Measurements from ENCODE around the gene SLC25A25. TPM values are rescaled to one million over a fixed set of nuclear protein-coding genes. Genes with fewer than 3 reads are reported as not detected.

SLC25A25 gene
- total and polyA plus RNA-seq, 9 of the 15 experiments (the other 6 are each of a cell fraction or from before 2014, with no cell fraction given), result 0.07 to 35.9 (median 23.2) TPM

DNA sequence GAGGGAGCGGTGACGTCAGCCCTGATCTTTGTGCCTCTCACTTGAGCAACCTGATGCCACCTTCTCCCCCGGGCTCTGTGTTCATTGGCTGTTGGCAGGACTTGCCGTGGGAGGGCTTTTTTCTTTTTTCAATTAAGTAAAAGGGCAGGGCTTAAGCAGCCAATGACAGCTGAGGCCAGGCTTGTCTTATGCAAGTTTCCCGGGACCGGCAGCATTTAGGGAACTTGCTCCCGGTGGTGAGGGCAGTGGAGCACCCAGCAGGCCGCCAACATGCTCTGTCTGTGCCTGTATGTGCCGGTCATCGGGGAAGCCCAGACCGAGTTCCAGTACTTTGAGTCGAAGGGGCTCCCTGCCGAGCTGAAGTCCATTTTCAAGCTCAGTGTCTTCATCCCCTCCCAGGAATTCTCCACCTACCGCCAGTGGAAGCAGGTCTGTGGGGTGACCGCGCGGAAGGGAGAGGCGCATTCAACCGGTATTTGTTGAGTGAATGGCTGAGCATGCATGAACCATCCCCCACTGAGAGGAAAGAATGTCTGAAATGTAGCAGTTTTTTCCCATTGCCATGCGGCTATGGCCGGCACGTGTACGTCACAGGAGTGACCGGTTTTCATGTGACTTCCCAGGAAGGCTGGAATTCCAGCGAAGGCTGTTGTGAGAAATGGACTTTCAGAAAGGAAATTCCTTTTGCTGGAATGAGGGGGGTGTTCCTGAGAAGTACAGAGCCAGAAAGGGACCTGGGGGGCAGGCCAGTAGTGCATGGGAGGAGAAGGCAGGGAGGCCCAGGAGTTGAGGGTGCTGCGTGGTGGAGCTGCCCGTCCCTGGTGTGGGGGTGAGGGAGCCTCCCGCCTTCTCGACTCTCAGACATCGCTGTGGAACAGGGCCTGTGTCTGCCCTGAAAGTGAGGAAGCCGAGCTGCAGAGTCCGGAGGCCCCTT lies 30.5 kb downstream of the SLC25A25 start (continued):
- TF ChIP-seq, protein P1, sequence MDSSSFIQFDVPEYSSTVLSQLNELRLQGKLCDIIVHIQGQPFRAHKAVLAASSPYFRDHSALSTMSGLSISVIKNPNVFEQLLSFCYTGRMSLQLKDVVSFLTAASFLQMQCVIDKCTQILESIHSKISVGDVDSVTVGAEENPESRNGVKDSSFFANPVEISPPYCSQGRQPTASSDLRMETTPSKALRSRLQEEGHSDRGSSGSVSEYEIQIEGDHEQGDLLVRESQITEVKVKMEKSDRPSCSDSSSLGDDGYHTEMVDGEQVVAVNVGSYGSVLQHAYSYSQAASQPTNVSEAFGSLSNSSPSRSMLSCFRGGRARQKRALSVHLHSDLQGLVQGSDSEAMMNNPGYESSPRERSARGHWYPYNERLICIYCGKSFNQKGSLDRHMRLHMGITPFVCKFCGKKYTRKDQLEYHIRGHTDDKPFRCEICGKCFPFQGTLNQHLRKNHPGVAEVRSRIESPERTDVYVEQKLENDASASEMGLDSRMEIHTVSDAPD (CRISPR knock-in tag; IDR thresholded peaks at IDR 0.05), result no peak
- no peak for TF ChIP-seq KLF6 (CRISPR knock-in tag; IDR thresholded peaks at IDR 0.05; ENCODE audit: borderline replicate concordance)
- TF ChIP-seq, protein P2, sequence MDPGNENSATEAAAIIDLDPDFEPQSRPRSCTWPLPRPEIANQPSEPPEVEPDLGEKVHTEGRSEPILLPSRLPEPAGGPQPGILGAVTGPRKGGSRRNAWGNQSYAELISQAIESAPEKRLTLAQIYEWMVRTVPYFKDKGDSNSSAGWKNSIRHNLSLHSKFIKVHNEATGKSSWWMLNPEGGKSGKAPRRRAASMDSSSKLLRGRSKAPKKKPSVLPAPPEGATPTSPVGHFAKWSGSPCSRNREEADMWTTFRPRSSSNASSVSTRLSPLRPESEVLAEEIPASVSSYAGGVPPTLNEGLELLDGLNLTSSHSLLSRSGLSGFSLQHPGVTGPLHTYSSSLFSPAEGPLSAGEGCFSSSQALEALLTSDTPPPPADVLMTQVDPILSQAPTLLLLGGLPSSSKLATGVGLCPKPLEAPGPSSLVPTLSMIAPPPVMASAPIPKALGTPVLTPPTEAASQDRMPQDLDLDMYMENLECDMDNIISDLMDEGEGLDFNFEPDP (CRISPR knock-in tag; IDR thresholded peaks at IDR 0.05), result no peak
- no peak for TF ChIP-seq ZFP30 (CRISPR knock-in tag; IDR thresholded peaks at IDR 0.05; ENCODE audit: borderline replicate concordance)
- 0 out of 2 replicates have a peak, but pooled peaks have one; percentile 54 for TF ChIP-seq ZNF175 (CRISPR knock-in tag; IDR thresholded peaks at IDR 0.05; ENCODE audit: low read depth)
- TF ChIP-seq POLR2A (conservative IDR thresholded peaks at IDR 0.05), result peak; percentile 68
- no peak for TF ChIP-seq GTF2F1 (IDR thresholded peaks at IDR 0.05; ENCODE audit: low read depth, low read length)
- TF ChIP-seq, protein P3, sequence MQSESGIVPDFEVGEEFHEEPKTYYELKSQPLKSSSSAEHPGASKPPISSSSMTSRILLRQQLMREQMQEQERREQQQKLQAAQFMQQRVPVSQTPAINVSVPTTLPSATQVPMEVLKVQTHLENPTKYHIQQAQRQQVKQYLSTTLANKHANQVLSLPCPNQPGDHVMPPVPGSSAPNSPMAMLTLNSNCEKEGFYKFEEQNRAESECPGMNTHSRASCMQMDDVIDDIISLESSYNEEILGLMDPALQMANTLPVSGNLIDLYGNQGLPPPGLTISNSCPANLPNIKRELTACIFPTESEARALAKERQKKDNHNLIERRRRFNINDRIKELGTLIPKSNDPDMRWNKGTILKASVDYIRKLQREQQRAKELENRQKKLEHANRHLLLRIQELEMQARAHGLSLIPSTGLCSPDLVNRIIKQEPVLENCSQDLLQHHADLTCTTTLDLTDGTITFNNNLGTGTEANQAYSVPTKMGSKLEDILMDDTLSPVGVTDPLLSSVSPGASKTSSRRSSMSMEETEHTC (IDR thresholded peaks at IDR 0.05), result 0 out of 2 replicates have a peak, but pooled peaks have one; percentile 10
- TF ChIP-seq, protein P4, sequence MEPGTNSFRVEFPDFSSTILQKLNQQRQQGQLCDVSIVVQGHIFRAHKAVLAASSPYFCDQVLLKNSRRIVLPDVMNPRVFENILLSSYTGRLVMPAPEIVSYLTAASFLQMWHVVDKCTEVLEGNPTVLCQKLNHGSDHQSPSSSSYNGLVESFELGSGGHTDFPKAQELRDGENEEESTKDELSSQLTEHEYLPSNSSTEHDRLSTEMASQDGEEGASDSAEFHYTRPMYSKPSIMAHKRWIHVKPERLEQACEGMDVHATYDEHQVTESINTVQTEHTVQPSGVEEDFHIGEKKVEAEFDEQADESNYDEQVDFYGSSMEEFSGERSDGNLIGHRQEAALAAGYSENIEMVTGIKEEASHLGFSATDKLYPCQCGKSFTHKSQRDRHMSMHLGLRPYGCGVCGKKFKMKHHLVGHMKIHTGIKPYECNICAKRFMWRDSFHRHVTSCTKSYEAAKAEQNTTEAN (CRISPR knock-in tag; IDR thresholded peaks at IDR 0.05), result no peak
- TF ChIP-seq SIX5 (IDR thresholded peaks at IDR 0.05; ENCODE audit: borderline replicate concordance in 1 of 2, insufficient read depth in 1 of 2, low read depth in 1 of 2, low read length in 2 of 2), result no peak
- TF ChIP-seq, protein P5, sequence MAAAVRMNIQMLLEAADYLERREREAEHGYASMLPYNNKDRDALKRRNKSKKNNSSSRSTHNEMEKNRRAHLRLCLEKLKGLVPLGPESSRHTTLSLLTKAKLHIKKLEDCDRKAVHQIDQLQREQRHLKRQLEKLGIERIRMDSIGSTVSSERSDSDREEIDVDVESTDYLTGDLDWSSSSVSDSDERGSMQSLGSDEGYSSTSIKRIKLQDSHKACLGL (CRISPR knock-in tag; IDR thresholded peaks at IDR 0.05; ENCODE audit: borderline replicate concordance, poor library complexity, severe bottlenecking), result no peak
- TF ChIP-seq SP2 (IDR thresholded peaks at IDR 0.05; ENCODE audit: extremely low read depth, low read depth, low read length, poor library complexity, severe bottlenecking), result no peak
- TF ChIP-seq, protein P6, sequence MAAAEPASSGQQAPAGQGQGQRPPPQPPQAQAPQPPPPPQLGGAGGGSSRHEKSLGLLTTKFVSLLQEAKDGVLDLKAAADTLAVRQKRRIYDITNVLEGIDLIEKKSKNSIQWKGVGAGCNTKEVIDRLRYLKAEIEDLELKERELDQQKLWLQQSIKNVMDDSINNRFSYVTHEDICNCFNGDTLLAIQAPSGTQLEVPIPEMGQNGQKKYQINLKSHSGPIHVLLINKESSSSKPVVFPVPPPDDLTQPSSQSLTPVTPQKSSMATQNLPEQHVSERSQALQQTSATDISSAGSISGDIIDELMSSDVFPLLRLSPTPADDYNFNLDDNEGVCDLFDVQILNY (CRISPR knock-in tag; IDR thresholded peaks at IDR 0.05), result no peak
- TF ChIP-seq KDM1A (IDR thresholded peaks at IDR 0.05), result no peak
- TF ChIP-seq ZNF263 (CRISPR knock-in tag; IDR thresholded peaks at IDR 0.05; ENCODE audit: borderline replicate concordance), result no peak
- TF ChIP-seq HCFC1 (IDR thresholded peaks at IDR 0.05; ENCODE audit: low read depth, low read length), result no peak
- no peak for TF ChIP-seq ZNF282 (CRISPR knock-in tag; IDR thresholded peaks at IDR 0.05)
- TF ChIP-seq ILF3 (IDR thresholded peaks at IDR 0.05; ENCODE audit: borderline replicate concordance), result no peak
- peak; percentile 52 for TF ChIP-seq NFYB (IDR thresholded peaks at IDR 0.05; ENCODE audit: extremely low read depth, insufficient read length)
- no peak for TF ChIP-seq LEF1 (IDR thresholded peaks at IDR 0.05)
